GOT3 (cell line): ENCODE measurements around the gene SFXN5.
A peak's percentile ranks its signal among the peaks of the same experiment; 100 is the strongest.
"Not testable (repeated sequence)": the region's sequence is repeated elsewhere in the genome, so short reads cannot be mapped to it uniquely, and the experiment has no call there.

Experiments used
- DNase-seq: peaks from one replicate; lab custom pipeline; 2025; ENCODE audit warnings: mixed read lengths; lab: John Stamatoyannopoulos, UW

SFXN5 gene

GRCh38 chr2:73071360-73072128 lies at the start of gene SFXN5:
TSS of gene SFXN5 (minus strand) at chr2:73071712. CDS start at chr2:73071705, 7 bp downstream.
- peak; percentile 85 for DNase-seq

GRCh38 chr2:73119611-73120239 lies 48.2 kb upstream of the SFXN5 start:
- not testable (repeated sequence) for DNase-seq

- DNase-seq: no peak
Observed at GRCh38 chr2:73117441-73117840, 45.9 kb upstream of the SFXN5 start.

- no peak for DNase-seq
Observed at GRCh38 chr2:73116182-73116960, 44.9 kb upstream of the SFXN5 start.

GRCh38 chr2:73114273-73114867 lies 42.9 kb upstream of the SFXN5 start:
- no peak for DNase-seq

GRCh38 chr2:73112913-73113854 lies 41.7 kb upstream of the SFXN5 start, which contains the start of gene RAB11FIP5:
TSS of gene RAB11FIP5 (minus strand) at chr2:73112948. CDS start at chr2:73112777, 171 bp downstream.
- peak; percentile 52 for DNase-seq

- no peak for DNase-seq
Observed at GRCh38 chr2:73112026-73112912, 40.8 kb upstream of the SFXN5 start.

- DNase-seq: no peak
Observed at GRCh38 chr2:73111073-73112025, 39.8 kb upstream of the SFXN5 start.

- no peak for DNase-seq
Observed at GRCh38 chr2:73110168-73111072, 38.9 kb upstream of the SFXN5 start.

GRCh38 chr2:73109431-73110167 lies 38.1 kb upstream of the SFXN5 start:
- DNase-seq: no peak

- DNase-seq: no peak
Observed at GRCh38 chr2:73107211-73107926, 35.9 kb upstream of the SFXN5 start.

- DNase-seq: no peak
Observed at GRCh38 chr2:73106791-73107190, 35.3 kb upstream of the SFXN5 start.

- DNase-seq: no peak
Observed at GRCh38 chr2:73105511-73105971, 34.0 kb upstream of the SFXN5 start.

- DNase-seq: no peak
Observed at GRCh38 chr2:73104933-73105332, 33.4 kb upstream of the SFXN5 start.

GRCh38 chr2:73103018-73103542 lies 31.6 kb upstream of the SFXN5 start:
- no peak for DNase-seq
